Measurements from ENCODE around the gene EPX.

The EPX gene

GRCh38 chr17:58187063-58187462 lies 5.5 kb upstream of the EPX start:
- TF ChIP-seq ZFX (IDR thresholded peaks at IDR 0.05) (no peak), CTCF (conservative IDR thresholded peaks at IDR 0.05) (no peak)
- no peak overlapping the region for H3K27ac ChIP-seq

GRCh38 chr17:58187675-58188074 lies 4.9 kb upstream of the EPX start:
- TF ChIP-seq CTCF (conservative IDR thresholded peaks at IDR 0.05) (no peak), ZFX (IDR thresholded peaks at IDR 0.05) (no peak)
- no peak overlapping the region for H3K27ac ChIP-seq

- H3K27ac ChIP-seq, result no peak overlapping the region
- TF ChIP-seq CTCF (conservative IDR thresholded peaks at IDR 0.05) (no peak), ZFX (IDR thresholded peaks at IDR 0.05) (no peak)
Observed at GRCh38 chr17:58189436-58190146, 2.9 kb upstream of the EPX start.

DNA sequence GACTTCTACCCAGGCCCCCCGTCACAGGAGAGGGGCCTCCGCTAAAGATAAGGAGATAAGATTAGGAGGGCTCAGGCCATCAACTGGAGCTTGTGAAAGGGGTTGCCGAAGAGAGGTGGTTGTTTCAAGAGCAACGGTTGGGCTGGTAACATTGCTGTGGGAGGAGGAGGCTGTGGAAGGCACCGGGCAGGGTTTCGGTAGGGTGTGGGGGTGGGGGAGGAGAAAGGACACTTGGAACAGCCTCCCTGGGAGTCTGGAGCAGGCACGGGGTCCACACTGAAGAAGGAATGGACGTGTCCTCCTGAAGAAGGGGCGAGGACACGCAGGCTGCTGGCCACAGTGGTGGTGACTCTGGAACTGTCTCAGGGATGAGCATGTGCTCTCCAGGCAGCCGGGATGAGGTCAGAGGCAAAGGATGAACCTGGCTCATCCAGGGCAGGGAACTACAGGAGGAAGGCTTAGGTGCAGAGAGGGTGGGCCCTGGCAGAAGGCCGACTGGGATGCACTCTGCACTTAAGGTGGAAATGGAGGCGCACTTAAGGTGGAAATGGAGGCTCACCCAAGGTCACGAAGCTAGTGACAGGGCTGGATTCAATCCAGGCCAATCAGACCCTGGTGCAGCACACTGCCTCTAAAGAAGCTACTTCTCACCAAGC lies 1.2 kb upstream of the EPX start:
- no peak overlapping the region for H3K27ac ChIP-seq
- no peak for TF ChIP-seq CTCF (conservative IDR thresholded peaks at IDR 0.05)
- TF ChIP-seq ZFX (IDR thresholded peaks at IDR 0.05), result no peak

DNA sequence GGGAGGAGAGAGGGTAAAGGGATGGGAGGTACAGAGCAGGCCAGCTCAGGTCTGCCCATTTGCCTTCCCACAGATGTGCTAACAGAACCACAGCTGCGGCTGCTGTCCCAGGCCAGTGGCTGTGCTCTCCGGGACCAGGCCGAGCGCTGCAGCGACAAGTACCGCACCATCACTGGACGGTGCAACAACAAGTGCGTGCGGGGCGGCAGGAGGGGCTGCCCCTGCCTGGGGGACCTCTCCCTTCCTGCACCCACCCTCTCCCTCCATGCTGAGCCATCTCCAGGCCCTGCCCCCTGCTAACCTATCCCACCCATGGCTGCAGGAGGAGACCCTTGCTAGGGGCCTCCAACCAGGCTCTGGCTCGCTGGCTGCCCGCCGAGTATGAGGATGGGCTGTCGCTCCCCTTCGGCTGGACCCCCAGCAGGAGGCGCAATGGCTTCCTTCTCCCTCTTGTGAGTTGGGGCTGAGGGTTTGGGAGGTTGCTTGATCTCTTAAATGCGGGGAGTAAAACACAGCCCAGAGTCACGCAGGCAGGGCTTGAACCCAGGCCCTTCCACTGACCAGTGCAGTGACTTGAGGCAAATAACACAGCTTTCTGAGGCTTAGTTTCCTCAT lies 1.2 kb downstream of the EPX start:
- H3K27ac ChIP-seq, result no peak overlapping the region
- no peak for TF ChIP-seq CTCF (conservative IDR thresholded peaks at IDR 0.05)
- no peak for TF ChIP-seq ZFX (IDR thresholded peaks at IDR 0.05)

GRCh38 chr17:58195518-58196123 lies 3.1 kb downstream of the EPX start:
- no peak for TF ChIP-seq CTCF (conservative IDR thresholded peaks at IDR 0.05)
- no peak for TF ChIP-seq ZFX (IDR thresholded peaks at IDR 0.05)

DNA sequence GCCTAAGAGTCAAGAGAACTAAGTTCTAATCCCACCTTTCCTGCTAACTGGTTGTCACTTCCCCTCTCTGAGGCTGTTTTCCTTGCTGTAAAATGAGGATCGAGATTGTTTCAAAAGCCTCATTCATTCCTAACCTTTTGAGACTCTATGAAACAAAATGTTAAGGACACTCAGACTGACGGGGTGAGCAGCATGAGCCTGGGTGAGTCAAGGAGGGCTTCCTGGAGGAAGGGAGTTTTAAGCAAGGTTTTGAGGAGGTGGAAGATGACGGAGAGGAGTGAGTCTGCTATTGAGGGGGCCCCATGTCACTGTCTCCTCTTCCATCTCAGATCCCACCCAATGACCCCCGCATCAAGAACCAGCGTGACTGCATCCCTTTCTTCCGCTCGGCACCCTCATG lies 4.1 kb downstream of the EPX start:
- TF ChIP-seq CTCF (conservative IDR thresholded peaks at IDR 0.05) (no peak), ZFX (IDR thresholded peaks at IDR 0.05) (no peak)

More at GRCh38 chr17:58195518-58196123, 3.1 kb downstream of the EPX start:
- no peak overlapping the region for H3K27ac ChIP-seq

More for the DNA sequence above, 4.1 kb downstream of the EPX start:
- no peak overlapping the region for H3K27ac ChIP-seq

Measured in C4-2B (cell line).